Ammon's horn (tissue), 1 donor: ENCODE data around the gene HCFC1.
A peak's percentile ranks its signal among the peaks of the same experiment; 100 is the strongest.

Experiments used
- DNase-seq: peaks from one replicate; pipeline ENCODE4 v3.0.0-alpha.2; 2016; ENCODE audit warnings: low spot score

Gene HCFC1

GRCh38 chrX:153971450-153972367 is at the start of gene HCFC1:
Gene HCFC1 (minus strand): TSS chrX:153971818. CDS start chrX:153970840, 978 bp downstream.
- peak; percentile 88 for DNase-seq

DNA sequence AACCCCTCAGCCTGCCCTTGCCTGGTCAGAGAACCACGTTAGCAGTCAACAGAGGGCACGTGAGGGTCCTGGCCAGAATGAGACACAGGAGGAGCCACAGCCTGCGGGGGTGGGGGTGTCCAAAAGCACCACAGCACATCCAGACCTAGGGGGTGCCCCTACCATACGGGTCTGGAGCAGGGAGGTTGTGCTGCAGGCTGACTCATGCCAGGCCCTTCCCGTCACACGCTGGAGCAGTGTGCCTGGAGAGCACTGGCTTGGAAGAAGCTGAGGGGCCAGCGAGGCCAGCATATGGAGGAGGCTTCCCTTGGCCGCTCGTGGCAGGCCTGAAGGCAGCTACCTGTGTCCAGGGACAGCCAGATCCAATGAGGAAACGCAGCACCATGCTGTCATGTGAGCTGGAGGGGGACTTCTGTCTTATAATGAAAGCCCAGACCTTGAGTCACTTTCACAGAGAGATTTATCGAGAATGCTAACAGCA is 49.6 kb upstream of the HCFC1 start:
- DNase-seq: no peak

DNA sequence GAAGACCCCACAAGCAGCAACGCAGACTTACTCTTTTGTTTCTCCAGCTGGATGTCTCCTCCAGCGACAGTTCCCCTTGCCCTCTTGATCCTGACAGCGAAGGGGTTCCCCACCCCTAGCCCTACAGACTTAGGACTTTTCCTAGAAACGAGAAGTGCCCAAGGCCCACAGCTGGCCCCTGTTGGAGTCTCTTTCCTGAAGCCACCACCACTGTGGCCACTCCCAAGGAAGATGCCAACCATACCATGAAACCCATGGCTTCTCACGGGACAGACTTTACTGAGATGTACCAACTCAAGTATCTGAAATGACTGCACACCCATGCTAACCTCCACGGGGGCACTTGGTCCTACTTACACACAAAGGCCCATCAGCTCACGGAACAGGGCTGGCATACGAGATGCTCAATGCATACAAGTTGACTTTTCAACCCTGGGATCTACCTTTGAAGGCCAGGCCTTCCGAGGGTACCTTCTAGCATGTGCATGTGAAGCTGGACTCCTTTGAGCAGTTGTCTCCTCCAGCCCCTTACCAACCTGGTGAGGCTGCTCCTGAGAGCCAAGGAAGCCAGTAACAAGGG is 49.0 kb upstream of the HCFC1 start:
- no peak for DNase-seq

GRCh38 chrX:154019633-154020528 is 48.3 kb upstream of the HCFC1 start, which contains the start of gene IRAK1:
Gene IRAK1 (minus strand): TSS chrX:154019902. CDS start chrX:154019812, 90 bp downstream.
- no peak for DNase-seq

DNA sequence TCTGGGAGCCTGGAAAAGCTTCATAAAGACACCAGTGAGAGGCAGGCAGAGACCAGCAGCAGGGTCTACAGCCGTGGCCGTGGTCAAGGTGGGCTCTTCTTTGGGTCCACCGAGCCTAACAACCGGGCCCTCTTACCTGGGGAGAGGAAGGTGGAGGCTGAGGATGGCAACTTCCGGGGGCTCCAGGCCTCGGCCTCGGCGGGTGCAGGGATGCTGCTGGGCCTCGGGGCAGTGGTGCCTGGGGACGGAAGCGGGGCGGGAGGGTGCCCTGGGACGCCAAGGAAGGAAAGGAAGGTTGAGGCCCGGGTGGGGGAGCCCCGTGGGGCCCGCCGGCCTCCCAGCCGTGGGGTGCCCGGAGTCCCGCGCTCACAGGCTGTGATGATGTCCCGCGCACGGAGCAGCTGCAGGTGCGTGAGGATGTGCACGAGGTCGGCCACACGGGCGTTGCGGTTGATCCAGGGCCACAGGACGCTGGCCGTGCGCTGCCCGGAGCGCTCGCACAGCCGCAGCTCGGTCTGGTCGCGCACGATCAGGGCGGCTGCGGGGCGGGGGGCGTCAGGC is 47.5 kb upstream of the HCFC1 start:
- no peak for DNase-seq

- no peak for DNase-seq
Measured at GRCh38 chrX:154018518-154019060, 47.0 kb upstream of the HCFC1 start.

DNA sequence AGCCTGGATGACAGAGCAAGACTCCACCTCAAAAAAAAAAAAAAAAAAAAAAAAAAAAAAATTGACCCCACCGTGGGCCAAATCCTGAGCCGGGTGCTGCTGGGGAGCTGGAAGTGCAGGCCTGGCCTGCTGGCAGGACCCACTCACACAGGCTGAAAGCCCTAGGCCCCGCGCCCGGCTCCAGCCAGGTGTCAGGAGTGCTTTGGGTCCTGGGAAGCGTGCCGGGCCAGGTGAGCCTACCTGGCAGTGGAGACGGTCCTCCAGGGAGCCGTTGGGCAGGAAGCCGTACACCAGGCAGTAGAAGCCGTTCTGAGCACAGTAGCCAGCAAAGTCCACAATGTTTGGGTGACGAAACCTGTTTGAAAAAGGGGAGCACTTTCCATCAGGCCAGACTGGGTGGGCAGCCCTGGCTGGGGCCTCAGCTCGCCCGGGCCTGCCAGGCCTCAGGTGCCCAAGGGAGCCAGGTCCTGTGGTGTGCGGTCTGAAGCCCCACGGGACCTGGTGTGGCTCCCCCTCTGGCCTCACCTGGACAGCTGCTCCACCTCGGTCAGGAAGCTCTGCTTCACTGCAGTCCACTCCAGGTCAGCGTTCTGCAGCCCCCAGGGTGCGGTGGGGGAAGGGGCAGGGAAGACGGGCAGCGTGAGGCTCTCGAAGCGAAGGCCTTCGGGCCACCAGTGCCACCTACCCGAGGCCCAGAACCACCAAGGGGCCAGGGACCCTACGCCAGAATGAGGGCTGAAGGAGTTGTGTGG is 46.3 kb upstream of the HCFC1 start:
- DNase-seq: no peak

DNA sequence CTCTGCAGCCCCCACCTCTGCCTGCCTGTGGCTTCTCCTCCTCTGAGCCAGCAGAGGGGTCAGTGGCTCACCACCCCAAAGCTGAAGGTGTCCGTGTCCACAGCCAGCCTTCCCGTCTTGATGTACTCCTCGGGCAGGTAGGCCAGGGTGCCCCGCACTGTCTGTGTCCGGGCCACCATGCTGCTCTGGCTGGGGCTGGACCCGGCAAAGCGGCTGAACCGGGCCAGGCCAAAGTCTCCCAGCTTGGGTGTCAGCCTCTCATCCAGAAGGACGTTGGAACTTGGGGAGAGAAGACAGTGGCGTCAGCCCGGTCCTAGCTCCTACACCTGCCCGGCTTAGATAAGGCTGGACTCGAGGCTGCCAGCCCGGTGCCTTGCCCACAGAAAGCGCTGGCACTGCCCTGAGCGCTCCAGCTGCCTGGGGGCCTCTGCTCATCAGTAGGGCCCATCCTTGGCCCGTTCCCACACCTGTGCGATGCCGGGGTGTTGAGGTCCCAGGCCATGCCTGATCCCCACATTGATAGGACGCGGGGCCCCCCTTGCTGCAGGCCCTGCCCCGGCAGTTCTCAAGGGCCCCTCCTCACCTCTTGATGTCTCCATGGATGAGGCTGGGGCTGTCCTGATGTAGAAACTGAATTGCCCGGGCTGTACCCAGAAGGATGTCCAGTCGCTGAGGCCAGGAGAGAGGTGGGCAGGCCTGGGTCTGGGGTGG is 44.9 kb upstream of the HCFC1 start:
- DNase-seq: no peak

DNA sequence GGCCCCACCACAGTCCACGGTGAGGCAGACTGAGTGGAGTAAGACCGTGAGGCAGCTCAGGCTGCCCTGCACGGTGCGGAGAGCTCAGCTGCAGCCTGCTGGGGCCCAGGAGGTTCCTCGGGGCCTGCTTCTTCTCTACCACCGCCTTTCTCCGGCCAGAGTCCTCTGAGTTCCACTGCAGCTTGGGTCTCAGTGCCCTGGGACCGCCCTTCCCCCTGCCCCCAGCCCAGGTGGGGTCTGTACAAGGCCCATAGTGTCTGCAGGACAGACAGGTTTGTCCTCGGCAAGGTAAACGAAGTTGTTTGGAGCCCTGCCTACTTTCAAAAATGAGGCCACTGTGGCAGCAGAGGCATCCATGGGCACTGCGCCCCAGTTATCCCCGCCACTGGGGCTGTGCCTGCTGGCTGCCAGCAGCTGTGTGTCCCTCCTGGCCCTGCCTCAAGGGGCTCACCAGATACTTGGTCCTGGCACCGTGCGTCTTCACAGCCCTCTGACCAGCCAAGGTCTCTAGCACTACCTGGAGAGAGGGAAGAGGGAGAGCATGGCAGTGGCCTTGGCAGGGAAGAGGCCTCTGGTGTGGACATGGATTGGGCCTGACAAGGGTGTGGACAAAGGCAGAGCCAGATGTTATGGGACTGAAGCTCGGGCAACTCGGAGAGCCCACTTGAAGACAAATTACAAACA is 44.1 kb upstream of the HCFC1 start:
- no peak for DNase-seq

- no peak for DNase-seq
Measured at GRCh38 chrX:154014429-154015380, 43.1 kb upstream of the HCFC1 start.

DNA sequence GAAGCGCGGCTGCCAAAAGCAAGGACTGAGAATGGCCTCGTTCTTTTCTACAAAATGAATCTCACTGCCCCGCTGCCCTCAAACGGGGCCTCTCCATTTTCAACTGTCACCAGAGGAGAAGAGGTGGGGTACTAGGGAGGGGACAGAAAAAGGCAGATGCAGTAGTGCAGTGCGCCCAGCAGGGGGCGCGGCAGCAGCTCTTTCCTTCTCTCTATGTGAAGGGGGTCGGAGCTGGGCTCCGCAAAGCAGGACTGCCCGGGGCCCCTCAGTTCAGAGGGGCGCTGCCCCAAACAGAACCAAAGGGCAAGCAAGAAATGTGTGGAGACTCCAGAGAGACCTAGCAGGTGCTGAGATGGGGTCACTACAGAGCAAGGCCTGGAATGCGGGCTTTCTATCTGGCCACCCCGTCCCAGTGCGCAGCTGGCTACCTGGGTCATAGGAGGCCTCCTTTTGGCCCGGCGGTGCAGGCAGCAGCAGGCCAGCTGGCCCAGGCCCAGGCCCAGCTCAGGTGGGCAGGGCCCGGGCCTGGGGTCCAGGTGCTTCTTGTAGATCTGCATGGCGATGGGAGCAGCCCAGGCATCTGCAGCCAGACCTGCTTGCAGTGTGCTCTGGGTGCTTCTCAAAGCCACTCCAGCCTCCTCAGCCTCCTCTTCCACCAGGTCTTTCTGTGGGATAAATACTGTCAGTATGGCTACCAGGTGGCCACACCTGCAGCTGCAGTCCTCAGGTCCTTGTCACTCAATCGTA is 42.2 kb upstream of the HCFC1 start:
- peak; percentile 51 for DNase-seq

DNA sequence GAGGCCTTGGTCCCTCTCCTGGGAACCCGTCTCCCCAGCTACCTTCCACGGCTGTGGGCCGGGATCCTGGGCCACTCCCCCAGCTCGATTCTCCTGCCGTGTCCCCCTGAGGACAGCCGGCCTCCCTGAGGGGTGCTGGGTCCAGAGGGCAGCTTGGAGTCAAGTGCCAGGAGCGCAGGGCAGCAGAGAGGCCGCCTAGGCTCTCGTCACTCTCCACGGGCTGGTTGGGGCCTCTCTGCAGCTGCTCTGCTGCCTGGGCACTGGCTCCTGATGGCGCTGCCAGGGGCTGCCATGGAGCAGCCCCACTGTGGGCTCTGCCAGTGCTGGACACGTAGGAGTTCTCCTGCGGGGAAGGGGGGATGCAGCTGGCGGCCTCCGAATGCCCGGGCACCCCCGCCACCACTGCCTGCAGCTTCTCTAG is 41.4 kb upstream of the HCFC1 start:
- DNase-seq: no peak

DNA sequence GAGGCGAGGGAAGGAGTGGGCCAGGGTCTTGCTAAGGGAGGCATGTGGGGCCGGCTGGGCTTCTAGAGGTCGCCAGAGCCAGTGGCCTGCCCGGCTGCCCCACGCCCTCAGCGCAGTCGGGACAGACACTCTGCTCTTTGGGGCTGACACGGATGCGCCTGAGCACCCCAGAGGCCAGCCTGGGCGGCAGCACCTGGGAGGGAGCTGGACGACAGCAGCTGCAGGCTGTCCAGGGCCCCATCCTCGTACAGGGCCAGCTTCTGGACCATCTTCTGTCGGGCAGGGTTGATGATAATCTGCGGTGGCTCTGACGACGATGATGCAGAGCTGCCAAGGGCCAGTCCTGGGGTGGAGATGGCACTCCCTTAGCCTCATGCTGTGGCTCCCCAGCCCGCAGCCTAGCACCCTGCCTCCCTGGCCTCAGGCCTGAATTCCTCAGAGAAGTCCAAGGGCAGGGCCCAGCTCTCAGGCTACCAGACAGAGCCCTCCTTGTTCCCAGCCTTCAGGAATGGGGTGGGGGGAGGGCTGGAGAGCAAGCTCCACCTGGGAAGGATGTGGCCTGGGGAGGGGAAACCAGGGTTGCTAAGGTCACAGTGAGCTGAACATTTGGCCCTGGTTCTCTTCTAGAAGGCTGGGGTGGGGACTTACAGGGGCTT is 40.8 kb upstream of the HCFC1 start:
- DNase-seq: peak; percentile 45

- DNase-seq: no peak
Measured at GRCh38 chrX:154011376-154012335, 40.0 kb upstream of the HCFC1 start.

DNA sequence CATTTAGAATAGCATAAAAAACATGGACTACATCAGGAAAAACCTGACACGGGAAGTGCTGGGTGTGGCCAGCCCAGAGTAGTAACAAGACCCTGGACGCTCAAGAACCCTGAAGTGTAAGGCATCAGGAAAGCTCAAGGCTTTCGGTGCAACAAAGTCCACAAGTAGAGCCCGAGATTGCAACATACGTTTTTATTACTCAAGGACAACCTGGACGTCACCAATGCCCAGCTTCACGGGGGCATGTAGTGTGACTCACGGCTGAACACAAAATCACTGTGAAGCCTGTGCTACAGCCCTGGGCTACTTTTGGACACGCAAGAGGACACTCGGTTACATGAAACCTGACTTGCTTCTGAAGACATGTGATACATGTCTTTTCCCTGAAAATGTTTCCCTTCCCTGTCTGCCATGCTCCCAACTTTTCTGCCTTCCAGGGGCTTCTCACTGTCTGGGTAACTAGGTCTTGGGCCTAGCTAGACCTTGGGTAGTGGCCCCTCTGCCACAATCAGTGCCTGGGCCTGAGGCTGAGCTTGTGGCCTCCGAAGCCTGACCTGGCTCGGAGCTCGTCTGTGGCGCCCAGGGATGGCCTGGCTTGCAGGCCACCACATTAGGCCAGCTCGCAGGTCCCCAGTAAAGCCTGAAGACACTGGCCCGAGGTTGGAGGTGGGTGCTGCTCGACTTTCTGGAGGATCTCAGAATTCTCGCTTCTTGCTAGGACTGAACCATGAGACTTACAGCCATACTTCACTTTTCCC is 38.9 kb upstream of the HCFC1 start:
- no peak for DNase-seq
